Measurements from ENCODE around the gene PCCA.

Gene PCCA

GRCh38 chr13:100045355-100045754 lies 43.5 kb upstream of the PCCA start:
- H3K36me3 ChIP-seq (replicated peaks; ENCODE audit: low read depth, low read length): no peaks in the 10 kb centered on the region
- no peaks in the 10 kb centered on the region for H3K9me3 ChIP-seq (ENCODE audit: insufficient read depth, low read length)
- no peak overlapping the region for H3K27ac ChIP-seq (ENCODE audit: low read length)
- no peak for TF ChIP-seq EZH2phosphoT487 (IDR thresholded peaks at IDR 0.05; ENCODE audit: low read depth)
- no peak for TF ChIP-seq CTCF (IDR thresholded peaks at IDR 0.05; ENCODE audit: low read depth, low read length)
- H2AFZ ChIP-seq (ENCODE audit: low read depth, low read length): no peak overlapping the region
- H3K27me3 ChIP-seq (ENCODE audit: low read depth, low read length): no peaks in the 10 kb centered on the region
- H3K4me2 ChIP-seq (ENCODE audit: low read length): no peak overlapping the region
- H3K4me3 ChIP-seq (ENCODE audit: low read length): no peak overlapping the region
- no peaks in the 10 kb centered on the region for H3K79me2 ChIP-seq (ENCODE audit: low read length)
- no peaks in the 10 kb centered on the region for H3K4me1 ChIP-seq (ENCODE audit: low read length)
- H3K9ac ChIP-seq (ENCODE audit: low read length): no peak overlapping the region
- H4K20me1 ChIP-seq (ENCODE audit: insufficient read depth, low read length): no peaks in the 10 kb centered on the region

GRCh38 chr13:100051070-100051469 lies 37.8 kb upstream of the PCCA start:
- no peak overlapping the region for H3K27ac ChIP-seq (ENCODE audit: low read length)
- H3K36me3 ChIP-seq (replicated peaks; ENCODE audit: low read depth, low read length): no peaks in the 10 kb centered on the region
- H3K27me3 ChIP-seq (ENCODE audit: low read depth, low read length): no peaks in the 10 kb centered on the region
- no peaks in the 10 kb centered on the region for H3K9me3 ChIP-seq (ENCODE audit: insufficient read depth, low read length)
- H2AFZ ChIP-seq (ENCODE audit: low read depth, low read length): no peak overlapping the region
- H3K9ac ChIP-seq (ENCODE audit: low read length): no peak overlapping the region
- TF ChIP-seq CTCF (IDR thresholded peaks at IDR 0.05; ENCODE audit: low read depth, low read length) (no peak), EZH2phosphoT487 (IDR thresholded peaks at IDR 0.05; ENCODE audit: low read depth) (no peak)
- no peak overlapping the region for H3K4me2 ChIP-seq (ENCODE audit: low read length)
- no peaks in the 10 kb centered on the region for H3K79me2 ChIP-seq (ENCODE audit: low read length)
- H4K20me1 ChIP-seq (ENCODE audit: insufficient read depth, low read length): no peaks in the 10 kb centered on the region
- no peaks in the 10 kb centered on the region for H3K4me1 ChIP-seq (ENCODE audit: low read length)
- H3K4me3 ChIP-seq (ENCODE audit: low read length): no peak overlapping the region

- no peak for TF ChIP-seq EZH2phosphoT487 (IDR thresholded peaks at IDR 0.05; ENCODE audit: low read depth)
- TF ChIP-seq CTCF (IDR thresholded peaks at IDR 0.05; ENCODE audit: low read depth, low read length): no peak
- H3K27ac ChIP-seq (ENCODE audit: low read length): no peak overlapping the region
- H3K36me3 ChIP-seq (replicated peaks; ENCODE audit: low read depth, low read length): no peaks in the 10 kb centered on the region
- H3K9me3 ChIP-seq (ENCODE audit: insufficient read depth, low read length): no peaks in the 10 kb centered on the region
- H3K4me3 ChIP-seq (ENCODE audit: low read length): no peak overlapping the region
- no peaks in the 10 kb centered on the region for H4K20me1 ChIP-seq (ENCODE audit: insufficient read depth, low read length)
- H3K27me3 ChIP-seq (ENCODE audit: low read depth, low read length): no peaks in the 10 kb centered on the region
- no peak overlapping the region for H3K9ac ChIP-seq (ENCODE audit: low read length)
- H3K79me2 ChIP-seq (ENCODE audit: low read length): no peaks in the 10 kb centered on the region
- H3K4me1 ChIP-seq (ENCODE audit: low read length): no peaks in the 10 kb centered on the region
- no peak overlapping the region for H3K4me2 ChIP-seq (ENCODE audit: low read length)
- H2AFZ ChIP-seq (ENCODE audit: low read depth, low read length): no peak overlapping the region
Measured at GRCh38 chr13:100059827-100060226, 29.1 kb upstream of the PCCA start.

GRCh38 chr13:100063333-100063732 lies 25.6 kb upstream of the PCCA start:
- Histone ChIP-seq H3K36me3 (replicated peaks; ENCODE audit: low read depth, low read length) (no peaks in the 10 kb centered on the region), H4K20me1 (ENCODE audit: insufficient read depth, low read length) (no peaks in the 10 kb centered on the region), H3K9ac (ENCODE audit: low read length) (no peak overlapping the region), H3K4me2 (ENCODE audit: low read length) (no peak overlapping the region), H3K79me2 (ENCODE audit: low read length) (no peaks in the 10 kb centered on the region), H3K27me3 (ENCODE audit: low read depth, low read length) (no peaks in the 10 kb centered on the region), H3K9me3 (ENCODE audit: insufficient read depth, low read length) (no peaks in the 10 kb centered on the region), H3K4me3 (ENCODE audit: low read length) (no peak overlapping the region), H2AFZ (ENCODE audit: low read depth, low read length) (no peak overlapping the region), H3K27ac (ENCODE audit: low read length) (no peak overlapping the region), H3K4me1 (ENCODE audit: low read length) (no peaks in the 10 kb centered on the region)
- TF ChIP-seq EZH2phosphoT487 (IDR thresholded peaks at IDR 0.05; ENCODE audit: low read depth): no peak
- TF ChIP-seq CTCF (IDR thresholded peaks at IDR 0.05; ENCODE audit: low read depth, low read length): no peak
